Bone marrow (tissue), 2 donors: ENCODE results near the gene RNF213.
"Not testable (repeated sequence)": the region's sequence is repeated elsewhere in the genome, so short reads cannot be mapped to it uniquely, and the experiment has no call there.

Experiments used
- DNase-seq, 2 donors: peaks; one replicate each; lab custom pipeline; 2025; lab: John Stamatoyannopoulos, UW

RNF213 gene

GRCh38 chr17:80319999-80320344, 59.3 kb downstream of the RNF213 start:
- DNase-seq, result no peak

DNA sequence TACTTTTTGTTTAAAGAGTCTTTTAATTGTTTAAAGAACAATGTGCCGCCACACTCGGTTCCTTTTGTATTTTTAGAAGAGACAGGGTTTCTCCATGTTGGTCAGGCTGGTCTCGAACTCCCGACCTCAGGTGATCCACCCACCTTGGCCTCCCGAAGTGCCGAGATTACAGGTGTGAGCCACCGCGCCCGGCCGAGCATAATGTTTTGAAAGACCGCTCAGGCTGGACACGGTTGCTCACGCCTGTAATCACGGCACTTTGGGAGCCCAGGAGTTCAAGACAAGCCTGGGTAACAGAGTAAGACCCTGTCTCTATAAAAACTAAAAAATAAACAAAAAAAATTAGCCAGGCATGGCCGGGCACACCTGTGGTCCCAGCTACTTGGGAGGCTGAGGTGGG, 59.8 kb downstream of the RNF213 start:
- DNase-seq, result no peak

GRCh38 chr17:80322864-80323263, 62.2 kb downstream of the RNF213 start:
- DNase-seq, result no peak

DNA sequence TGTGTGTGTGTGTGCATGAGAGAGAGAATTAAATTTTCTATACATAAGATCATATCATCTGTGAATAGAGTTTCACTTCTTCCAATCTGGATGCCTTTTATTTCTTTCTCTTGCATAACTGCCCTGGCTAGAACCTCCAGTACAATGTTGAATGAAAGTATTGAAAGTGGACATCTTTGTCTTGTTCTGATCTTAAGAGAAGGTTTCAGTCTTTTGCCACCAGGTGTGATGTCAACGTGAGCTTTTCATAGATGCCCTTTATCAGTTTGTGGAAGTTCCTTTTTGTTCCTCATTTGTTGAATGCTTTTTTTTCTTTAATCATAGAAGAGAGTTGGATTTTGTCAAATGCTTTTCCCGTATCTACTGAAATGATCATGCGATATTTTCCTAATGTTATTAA, 63.3 kb downstream of the RNF213 start:
- DNase-seq, result no peak

- peak in 1 of 2 donors; percentile 6 for DNase-seq
Observed at GRCh38 chr17:80327518-80327917, 66.9 kb downstream of the RNF213 start.

DNA sequence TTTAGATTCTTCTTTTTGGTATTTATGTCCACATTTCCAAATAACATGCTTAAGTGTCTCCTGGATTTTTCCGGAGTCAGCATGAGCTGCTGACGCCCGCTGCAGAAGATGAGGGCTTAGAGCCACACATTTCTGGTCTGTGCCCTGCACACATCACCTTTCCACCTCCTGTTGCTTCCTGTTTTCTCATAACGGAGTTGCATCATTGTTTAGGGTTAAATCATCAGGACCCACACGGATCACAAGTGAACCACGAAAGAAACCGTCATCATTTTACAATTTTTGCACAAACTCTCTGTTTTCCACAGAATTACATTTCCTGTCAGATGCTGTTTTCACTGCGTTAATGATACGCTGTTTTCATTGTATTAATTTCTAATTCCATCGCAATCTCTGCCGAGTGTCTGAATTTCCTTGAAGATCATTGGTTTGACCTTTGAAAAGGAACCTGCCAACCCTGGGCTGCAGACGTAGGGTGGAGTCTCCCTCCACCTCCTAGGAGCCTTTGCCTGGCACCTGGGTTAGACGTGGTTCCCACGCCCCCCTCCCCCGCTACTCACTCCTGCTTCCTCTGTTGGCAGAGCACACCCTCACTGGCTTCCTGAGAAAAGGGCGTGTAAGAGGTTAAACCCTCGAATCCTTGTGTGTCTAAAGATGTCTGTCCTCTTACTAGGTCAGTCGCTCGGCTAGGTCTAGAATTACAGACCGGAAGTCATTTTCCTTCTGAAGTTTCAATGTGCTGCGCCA, 68.2 kb downstream of the RNF213 start:
- no peak for DNase-seq

- DNase-seq, result not testable (repeated sequence)
Observed at GRCh38 chr17:80329421-80329820, 68.8 kb downstream of the RNF213 start.

DNA sequence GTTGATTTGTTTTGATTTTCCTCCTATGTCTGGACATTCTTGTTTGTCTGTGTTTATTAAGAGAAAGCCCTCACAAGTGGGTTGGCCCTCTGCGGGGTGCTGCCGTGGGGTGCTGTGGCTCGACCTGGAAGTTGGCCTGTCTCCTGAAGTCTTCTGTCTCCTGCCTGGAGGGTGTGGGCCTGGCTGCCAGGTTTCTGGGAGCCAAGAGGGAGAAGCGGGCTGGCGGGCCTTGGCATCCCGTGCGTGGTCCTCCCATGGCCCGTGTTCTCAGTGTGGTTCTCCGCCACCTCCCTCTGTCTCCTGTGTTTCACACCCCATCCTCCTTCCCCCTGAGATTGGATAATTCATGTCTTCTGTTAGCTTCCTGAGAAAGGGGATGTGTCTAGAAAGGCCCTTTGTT, 69.6 kb downstream of the RNF213 start:
- no peak for DNase-seq

GRCh38 chr17:80330938-80331337, 70.3 kb downstream of the RNF213 start:
- not testable (repeated sequence) for DNase-seq

DNA sequence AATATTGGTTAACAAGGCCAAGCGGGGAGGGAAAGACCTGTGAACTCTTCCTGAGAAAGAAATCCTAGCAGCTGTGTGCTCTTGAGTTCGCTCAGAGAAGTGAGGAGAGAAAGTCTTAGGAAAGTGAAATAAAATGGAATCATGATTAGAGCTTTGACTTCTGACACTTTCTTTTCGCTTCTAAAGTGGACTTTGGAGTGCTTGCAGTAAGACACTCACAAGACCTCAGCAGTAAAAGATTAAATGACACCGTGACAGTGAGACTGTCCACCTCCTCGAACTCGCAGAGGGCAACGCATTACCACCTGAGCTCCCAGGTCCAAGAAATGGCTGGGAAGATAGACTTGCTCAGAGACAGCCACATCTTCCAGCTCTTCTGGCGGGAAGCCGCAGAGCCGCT, 71.2 kb downstream of the RNF213 start:
- DNase-seq, result no peak

GRCh38 chr17:80337195-80337895, 76.7 kb downstream of the RNF213 start:
- DNase-seq, result no peak

- DNase-seq, result no peak
Observed at GRCh38 chr17:80339118-80339517, 78.5 kb downstream of the RNF213 start.

GRCh38 chr17:80339731-80340456, 79.2 kb downstream of the RNF213 start:
- DNase-seq, result no peak

DNA sequence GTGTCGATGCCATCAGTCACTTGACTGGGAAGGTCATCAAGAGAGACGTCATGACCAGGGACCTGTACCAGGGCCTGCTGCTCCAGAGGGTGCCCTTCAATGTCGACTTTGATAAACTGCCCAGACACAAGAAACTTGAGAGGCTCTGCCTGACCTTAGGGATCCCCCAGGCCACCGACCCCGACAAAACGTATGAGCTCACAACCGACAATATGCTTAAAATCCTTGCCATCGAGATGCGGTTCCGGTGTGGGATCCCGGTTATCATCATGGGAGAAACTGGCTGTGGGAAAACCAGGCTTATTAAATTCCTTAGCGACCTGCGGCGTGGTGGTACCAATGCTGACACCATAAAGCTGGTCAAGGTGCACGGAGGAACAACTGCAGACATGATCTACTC, 84.7 kb downstream of the RNF213 start:
- no peak for DNase-seq

DNA sequence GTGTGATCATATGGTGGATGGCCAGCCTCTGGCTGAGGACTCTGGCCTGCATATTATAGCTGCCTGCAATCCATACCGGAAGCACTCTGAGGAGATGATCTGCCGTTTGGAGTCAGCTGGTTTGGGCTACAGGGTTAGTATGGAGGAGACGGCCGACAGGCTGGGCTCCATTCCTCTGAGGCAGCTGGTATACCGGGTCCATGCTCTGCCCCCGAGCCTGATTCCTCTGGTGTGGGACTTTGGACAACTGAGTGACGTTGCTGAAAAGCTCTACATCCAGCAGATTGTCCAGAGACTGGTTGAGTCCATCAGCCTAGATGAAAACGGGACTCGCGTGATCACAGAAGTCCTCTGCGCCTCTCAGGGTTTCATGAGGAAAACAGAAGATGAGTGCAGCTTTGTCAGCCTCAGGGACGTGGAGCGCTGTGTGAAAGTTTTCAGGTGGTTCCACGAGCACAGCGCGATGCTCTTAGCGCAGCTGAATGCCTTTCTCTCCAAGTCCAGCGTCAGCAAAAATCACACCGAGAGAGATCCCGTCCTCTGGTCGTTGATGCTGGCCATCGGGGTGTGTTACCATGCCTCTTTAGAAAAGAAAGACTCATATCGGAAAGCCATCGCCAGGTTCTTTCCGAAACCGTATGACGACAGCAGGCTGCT, 85.3 kb downstream of the RNF213 start:
- no peak for DNase-seq

DNA sequence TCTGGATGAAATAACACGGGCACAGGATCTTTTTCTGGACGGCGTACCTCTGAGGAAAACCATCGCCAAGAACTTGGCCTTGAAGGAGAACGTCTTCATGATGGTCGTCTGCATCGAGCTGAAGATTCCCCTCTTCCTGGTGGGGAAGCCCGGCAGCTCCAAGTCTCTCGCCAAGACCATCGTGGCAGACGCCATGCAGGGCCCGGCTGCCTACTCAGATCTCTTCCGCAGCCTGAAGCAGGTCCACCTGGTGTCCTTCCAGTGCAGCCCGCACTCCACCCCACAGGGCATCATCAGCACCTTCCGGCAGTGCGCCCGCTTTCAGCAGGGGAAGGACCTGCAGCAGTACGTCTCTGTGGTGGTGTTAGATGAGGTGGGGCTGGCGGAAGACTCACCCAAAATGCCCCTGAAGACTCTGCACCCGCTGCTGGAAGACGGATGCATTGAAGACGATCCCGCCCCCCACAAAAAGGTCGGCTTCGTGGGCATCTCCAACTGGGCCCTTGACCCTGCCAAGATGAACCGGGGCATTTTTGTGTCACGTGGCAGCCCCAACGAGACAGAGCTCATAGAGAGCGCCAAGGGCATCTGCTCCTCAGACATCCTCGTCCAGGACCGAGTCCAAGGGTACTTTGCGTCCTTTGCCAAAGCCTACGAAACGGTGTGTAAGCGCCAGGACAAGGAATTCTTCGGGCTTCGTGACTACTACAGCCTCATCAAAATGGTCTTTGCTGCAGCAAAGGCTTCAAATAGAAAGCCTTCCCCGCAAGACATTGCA, 86.0 kb downstream of the RNF213 start:
- no peak for DNase-seq

DNA sequence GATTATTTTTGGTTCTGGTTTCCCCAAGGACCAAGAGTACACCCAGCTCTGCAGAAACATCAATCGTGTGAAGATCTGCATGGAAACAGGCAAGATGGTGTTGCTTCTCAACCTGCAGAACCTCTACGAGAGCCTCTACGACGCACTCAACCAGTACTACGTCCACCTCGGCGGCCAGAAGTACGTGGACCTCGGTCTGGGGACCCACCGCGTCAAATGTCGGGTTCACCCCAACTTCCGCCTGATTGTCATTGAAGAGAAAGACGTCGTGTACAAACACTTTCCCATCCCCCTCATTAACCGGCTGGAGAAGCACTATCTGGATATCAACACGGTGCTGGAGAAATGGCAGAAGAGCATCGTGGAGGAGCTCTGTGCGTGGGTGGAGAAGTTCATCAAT, 86.9 kb downstream of the RNF213 start:
- DNase-seq, result no peak

DNA sequence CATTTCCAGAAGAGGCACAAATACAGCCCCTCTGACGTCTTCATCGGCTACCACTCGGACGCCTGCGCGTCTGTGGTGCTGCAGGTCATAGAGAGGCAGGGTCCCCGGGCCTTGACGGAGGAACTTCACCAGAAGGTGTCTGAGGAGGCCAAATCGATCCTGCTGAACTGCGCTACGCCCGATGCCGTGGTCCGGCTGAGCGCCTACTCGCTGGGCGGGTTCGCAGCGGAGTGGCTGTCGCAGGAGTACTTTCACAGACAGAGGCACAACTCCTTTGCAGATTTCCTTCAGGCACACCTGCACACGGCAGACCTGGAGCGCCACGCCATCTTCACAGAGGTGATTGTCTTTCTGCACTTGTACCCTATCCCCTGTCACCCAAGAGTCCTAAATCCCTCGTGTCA, 87.3 kb downstream of the RNF213 start:
- DNase-seq, result no peak

DNA sequence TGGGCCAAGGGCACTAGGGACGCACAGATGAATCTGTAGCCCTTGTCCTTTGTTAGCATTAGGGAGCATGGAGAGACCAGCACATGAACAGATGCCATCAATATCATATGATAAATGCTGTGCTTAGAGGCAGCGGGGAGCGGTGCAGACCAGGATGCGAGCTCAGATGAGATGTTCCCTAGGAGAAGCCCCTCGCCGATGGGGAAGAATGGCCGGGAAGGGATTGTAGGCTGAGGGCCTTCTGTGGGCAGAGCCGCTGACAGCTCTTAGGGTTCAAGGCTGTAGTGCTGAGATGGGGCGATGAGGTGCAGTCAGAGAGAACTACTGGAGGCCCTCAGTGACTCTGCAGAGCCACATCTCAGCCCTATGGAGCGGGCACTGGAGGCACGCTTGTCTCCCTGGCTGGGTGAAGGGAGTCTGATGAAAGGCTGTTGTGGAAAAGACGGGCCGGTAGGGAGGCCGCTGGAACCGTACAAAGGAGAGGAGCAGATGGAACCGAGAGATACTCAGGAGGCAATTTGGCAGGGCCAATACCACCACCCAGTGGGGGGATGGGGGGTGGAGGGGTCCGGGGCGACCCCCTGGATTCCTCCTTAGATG, 88.0 kb downstream of the RNF213 start:
- DNase-seq, result no peak

GRCh38 chr17:80349151-80349651, 88.5 kb downstream of the RNF213 start:
- DNase-seq, result no peak

DNA sequence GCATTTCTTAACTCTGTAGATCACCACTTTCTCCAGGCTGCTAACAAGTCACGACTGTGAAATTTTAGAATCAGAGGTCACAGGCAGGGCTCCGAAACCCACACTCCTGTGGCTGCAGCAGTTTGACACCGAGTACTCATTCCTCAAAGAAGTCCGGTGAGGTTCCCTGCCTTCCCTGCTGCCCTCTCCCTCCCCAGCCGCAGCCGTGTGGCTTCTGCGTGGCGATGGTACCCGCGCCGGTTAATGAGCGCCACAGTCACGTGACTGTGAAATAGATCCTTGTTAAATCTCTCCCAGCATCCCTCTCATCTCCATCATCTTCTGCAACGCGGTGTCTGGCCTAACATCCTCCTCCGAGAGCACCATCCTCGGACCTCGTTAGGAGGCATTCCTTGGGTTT, 89.1 kb downstream of the RNF213 start:
- DNase-seq, result no peak
